Germinal center (tissue), 1 donor: ENCODE measurements around the gene SAMD3.
"Not testable (repeated sequence)": the region's sequence is repeated elsewhere in the genome, so short reads cannot be mapped to it uniquely, and the experiment has no call there.

ENCODE experiments used
- DNase-seq: peaks from one replicate; pipeline ENCODE4 v3.0.0; 2012; ENCODE audit warnings: mixed read lengths, low spot score

The SAMD3 gene

DNA sequence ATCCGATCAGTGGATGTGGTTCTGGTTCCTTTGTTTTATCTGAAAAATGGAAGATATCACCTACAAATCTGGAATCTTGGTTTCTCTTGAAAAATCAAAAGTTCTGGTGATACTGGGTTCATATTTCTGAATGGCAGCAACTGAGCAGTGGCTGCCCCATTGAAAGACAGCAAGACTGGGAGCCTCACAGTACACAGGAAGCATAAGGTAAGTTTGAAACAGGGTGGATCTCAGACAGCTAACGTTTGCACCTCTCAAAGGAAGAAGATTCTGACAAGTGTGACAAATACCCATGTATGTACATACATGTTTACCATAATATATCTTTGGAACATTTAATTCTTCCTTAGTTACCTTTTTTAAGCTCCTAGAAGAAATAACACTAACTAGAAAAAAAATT is at the start of gene SAMD3:
Gene SAMD3, minus strand, starts transcription at position 177 of the 400 bp plus-strand sequence. CDS start 7,678 bp downstream, outside the sequence.
- DNase-seq, result no peak

GRCh38 chr6:130269969-130270635 is 47.4 kb upstream of the SAMD3 start:
- no peak for DNase-seq

GRCh38 chr6:130265553-130265952 is 42.8 kb upstream of the SAMD3 start:
- DNase-seq, result not testable (repeated sequence)

DNA sequence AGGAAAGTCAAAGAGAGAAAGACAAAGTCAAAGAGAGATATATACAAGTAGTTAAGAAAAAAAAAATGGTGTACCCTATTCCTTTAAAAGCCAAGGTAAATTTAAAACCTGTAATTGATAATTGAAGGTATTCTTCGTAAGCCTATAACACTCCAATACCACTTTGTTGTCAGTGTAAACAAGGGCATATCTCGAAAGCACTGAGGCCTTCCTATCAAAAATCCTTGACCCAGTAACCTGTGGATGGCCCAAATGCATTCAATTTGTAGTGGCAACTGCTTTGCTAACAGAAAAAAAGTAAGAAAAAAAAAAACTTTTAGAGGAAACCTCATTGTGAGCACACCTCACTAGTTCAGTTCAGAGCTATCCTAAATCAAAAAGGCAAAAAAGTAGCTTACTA is 39.3 kb upstream of the SAMD3 start:
- no peak for DNase-seq

GRCh38 chr6:130261558-130261957 is 38.8 kb upstream of the SAMD3 start:
- DNase-seq, result not testable (repeated sequence)

- not testable (repeated sequence) for DNase-seq
These were observed 38.0 kb upstream of the SAMD3 start for GRCh38 chr6:130260614-130261241.

- DNase-seq, result not testable (repeated sequence)
These were observed 37.3 kb upstream of the SAMD3 start for GRCh38 chr6:130260050-130260462.

DNA sequence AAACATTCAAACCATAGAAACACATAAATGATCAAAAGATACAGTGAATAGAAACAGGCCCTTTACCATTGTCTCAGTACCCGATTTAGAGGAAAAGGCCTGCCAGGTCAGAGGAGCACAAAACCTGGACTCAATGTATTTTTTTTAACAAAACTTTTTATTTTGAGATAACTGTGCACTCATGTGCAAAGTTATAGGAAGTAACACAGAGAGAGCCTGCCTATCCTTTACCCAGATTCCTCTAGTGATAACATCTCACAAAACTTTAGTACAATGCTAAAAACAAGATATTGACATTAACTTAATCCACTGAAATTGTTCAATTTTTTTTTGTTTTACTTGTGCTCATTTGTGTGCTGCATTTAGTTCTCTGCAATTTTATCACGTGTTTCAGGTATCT is 36.8 kb upstream of the SAMD3 start:
- DNase-seq, result no peak

GRCh38 chr6:130259140-130259539 is 36.4 kb upstream of the SAMD3 start:
- no peak for DNase-seq

- DNase-seq, result no peak
These were observed 29.9 kb upstream of the SAMD3 start for GRCh38 chr6:130252527-130253237.

DNA sequence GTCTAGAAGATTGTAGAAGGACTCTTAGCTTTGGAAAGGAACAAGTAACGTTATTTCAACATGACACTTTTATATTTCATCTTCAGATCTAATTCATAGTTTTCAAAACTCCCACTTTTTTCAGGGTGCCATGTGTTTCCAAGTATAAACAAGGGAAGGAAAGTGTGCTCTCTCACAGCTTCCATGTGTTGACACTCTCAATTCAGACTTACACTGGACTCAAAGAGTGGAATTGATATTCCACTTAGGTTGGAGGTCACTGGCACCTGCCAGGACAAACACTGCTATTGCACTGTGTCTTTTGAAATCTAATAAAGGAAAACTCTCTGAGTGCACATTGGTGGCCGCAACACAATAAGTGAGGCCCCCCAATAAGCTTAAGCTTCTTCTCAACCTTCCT is 22.5 kb upstream of the SAMD3 start:
- DNase-seq, result no peak

GRCh38 chr6:130244728-130245127 is 22.0 kb upstream of the SAMD3 start:
- no peak for DNase-seq

DNA sequence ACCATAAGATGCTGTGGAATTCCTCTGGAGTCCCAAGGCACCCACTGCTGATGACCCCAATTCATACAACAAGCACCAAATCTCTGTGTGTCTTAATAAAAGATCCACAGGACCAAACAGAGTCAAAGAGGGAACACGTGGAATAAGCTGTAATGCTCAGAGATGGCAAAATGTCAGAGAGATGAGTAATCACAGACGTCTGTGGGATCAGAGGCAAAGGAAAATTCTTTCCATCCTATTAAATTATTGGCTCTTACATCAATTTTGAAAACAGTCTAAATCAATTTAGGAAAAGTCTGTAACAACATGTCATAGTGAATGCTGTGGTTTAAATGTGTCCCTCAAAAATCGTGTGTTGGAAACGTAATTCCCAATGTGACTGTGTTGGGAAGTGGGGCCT is 17.5 kb upstream of the SAMD3 start:
- no peak for DNase-seq

GRCh38 chr6:130239755-130240154 is 17.0 kb upstream of the SAMD3 start:
- no peak for DNase-seq

- no peak for DNase-seq
These were observed 10.6 kb upstream of the SAMD3 start for GRCh38 chr6:130233330-130233729.

DNA sequence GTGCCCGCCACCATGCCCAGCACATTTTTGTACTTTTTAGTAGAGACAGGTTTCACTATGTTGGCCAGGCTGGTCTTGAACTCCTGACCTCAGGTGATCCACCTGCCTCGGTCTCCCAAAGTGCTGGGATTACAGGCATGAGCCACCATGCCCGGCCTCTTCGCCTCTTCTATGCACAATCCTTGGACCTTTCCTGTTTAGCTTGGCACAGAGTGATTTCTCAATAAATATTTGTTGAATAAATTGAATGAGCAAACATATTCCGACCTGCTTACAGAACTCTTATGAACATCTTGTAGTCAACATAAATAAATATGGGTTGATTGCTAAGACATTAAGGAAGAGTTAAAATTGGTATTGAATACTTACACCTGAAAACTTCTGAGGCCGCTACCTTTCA is 7.8 kb upstream of the SAMD3 start:
- not testable (repeated sequence) for DNase-seq

GRCh38 chr6:130229645-130230044 is 6.9 kb upstream of the SAMD3 start:
- DNase-seq, result no peak

- peak; percentile 32 for DNase-seq
These were observed 757 bp upstream of the SAMD3 start for GRCh38 chr6:130223508-130223907.

GRCh38 chr6:130218134-130218533 is 4.6 kb downstream of the SAMD3 start:
- DNase-seq, result no peak

GRCh38 chr6:130216620-130217019 is 6.1 kb downstream of the SAMD3 start:
- DNase-seq, result no peak

DNA sequence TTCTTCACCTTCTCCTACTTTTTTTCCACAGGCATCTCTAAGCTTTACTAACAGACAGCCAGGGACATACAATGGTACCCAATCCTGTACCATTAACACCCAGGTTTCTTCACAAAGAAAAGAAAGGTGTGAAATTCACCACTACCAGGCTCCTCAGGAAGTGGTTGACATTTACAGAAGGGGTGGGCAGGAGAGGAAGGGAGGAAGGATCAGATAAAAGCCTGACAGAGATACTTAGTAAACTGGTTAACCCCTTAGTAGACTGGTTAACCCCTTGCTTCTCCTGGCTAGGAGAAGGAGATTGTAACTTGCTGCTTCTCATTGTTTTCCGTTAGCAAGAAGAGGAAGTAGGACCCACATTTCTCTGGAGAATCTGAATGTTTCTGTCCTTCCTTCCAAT is 7.2 kb downstream of the SAMD3 start:
- DNase-seq, result no peak

- DNase-seq, result no peak
These were observed 10.4 kb downstream of the SAMD3 start for GRCh38 chr6:130212215-130212874.

DNA sequence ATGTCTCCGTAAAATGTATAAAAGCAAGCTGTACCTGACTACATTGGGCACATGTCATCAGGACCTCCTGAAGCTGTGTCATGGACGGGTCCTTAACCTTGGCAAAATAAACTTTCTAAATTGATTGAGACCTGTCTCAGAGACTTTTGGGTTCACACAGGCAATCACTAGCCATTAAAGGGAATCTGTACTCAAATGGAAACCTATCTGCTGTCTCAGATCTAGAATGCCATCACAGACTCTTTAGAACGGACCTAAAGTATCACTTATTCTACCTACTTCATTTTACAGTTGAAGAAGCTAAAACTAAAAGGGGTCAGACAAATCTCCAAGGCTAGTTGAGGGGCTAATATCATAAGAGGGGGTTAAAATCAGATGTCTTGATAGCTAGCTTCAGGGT is 11.1 kb downstream of the SAMD3 start:
- DNase-seq, result no peak
